A549 (cell line): ENCODE measurements around the gene RCE1. TPM values are rescaled to one million over a fixed set of nuclear protein-coding genes. Genes with fewer than 3 reads are reported as not detected.

ENCODE experiments used
- ATAC-seq, 2 experiments: fragments of 200-7000 bp in 1 of 2; fragments of >200 bp in 1 of 2; cut with Nextera tagmentation in 1 of 2; cut with Tn5 transposase in 1 of 2; 3 replicates each; pipeline versions ENCODE4 v1.8.0 to v1.9.1; 2018 to 2020; ENCODE audit warnings: mild to moderate bottlenecking in 1 of 2, moderate library complexity in 1 of 2
- CTCF ChIA-PET: fragments of 300-600 bp; sonication (Branson Sonifier 250); formaldehyde crosslinking; extraction: SDS; loops from one replicate; lab custom pipeline; 2021; ENCODE audit warnings: antibody characterized with exemption, inconsistent platforms; lab: Yijun Ruan, JAX
- POLR2A ChIA-PET: fragments of 350-600 bp; formaldehyde crosslinking; extraction: SDS; loops from one replicate; lab custom pipeline; 2021; ENCODE audit warnings: antibody characterized with exemption, inconsistent platforms; lab: Yijun Ruan, JAX
- DNase-seq, 2 experiments: peaks; one replicate each; pipeline versions ENCODE4 v3.0.0 to v3.0.0-alpha.2; 2011 to 2016; ENCODE audit warnings: low read depth in 1 of 2, low spot score in 1 of 2
- FAIRE-seq: peaks from 2 replicates; lab custom pipeline; 2011; peaks lifted over from hg19 to GRCh38; lab: Jason Lieb, UNC
- H3K27ac ChIP-seq, 2 experiments: fragments of >200 bp; sonication (Bioruptor Twin); formaldehyde crosslinking; 3 replicates each; pipeline ENCODE4 v1.5.1; 2016 to 2017
- H3K4me1 ChIP-seq: fragments of >200 bp; sonication (Bioruptor Twin); formaldehyde crosslinking; 3 replicates; pipeline ENCODE4 v1.6.1; 2016
- H3K4me2 ChIP-seq: fragments of >200 bp; sonication (Bioruptor Twin); formaldehyde crosslinking; 3 replicates; pipeline ENCODE4 v1.6.1; 2016
- H3K4me3 ChIP-seq: fragments of >200 bp; sonication (Bioruptor Twin); formaldehyde crosslinking; 3 replicates; pipeline ENCODE4 v1.5.1; 2016
- H3K9me3 ChIP-seq: fragments of >200 bp; sonication (Bioruptor Twin); formaldehyde crosslinking; 3 replicates; pipeline ENCODE4 v1.6.1; 2016
- BHLHE40 ChIP-seq: IDR thresholded peaks from 2 replicates; pipeline ENCODE4 v1.6.1; 2012; ENCODE audit warnings: low read depth, low read length, inconsistent platforms
- CBX2 ChIP-seq: fragments of 200-600 bp; sonication (generic); IDR thresholded peaks from 2 replicates; pipeline ENCODE4 v1.6.1; 2016; ENCODE audit warnings: low read depth, mild to moderate bottlenecking, borderline replicate concordance
- CEBPB ChIP-seq, 2 experiments: fragments of >200 bp in 1 of 2; sonication (Bioruptor Twin) in 1 of 2; formaldehyde crosslinking in 1 of 2; IDR thresholded peaks; 2 replicates each; pipeline ENCODE4 v1.6.1; 2012 to 2016
- EHF ChIP-seq: fragments of 250-450 bp; sonication (Bioruptor Pico); IDR thresholded peaks from 2 replicates; pipeline ENCODE4 v1.5.0; 2020; ENCODE audit warnings: mild to moderate bottlenecking
- ESRRA ChIP-seq: fragments of 150-350 bp; IDR thresholded peaks from 2 replicates; pipeline ENCODE4 v1.6.1; 2014; ENCODE audit warnings: mild to moderate bottlenecking, low read length, borderline replicate concordance
- FOSL2 ChIP-seq, 2 experiments: fragments of 450-650 bp in 1 of 2; fragments of >200 bp in 1 of 2; sonication (Bioruptor Twin) in 1 of 2; formaldehyde crosslinking; IDR thresholded peaks; 2 replicates each; pipeline versions ENCODE4 v1.5.0 to v1.6.1; 2016 to 2020; ENCODE audit warnings: mild to moderate bottlenecking in 1 of 2, moderate library complexity in 1 of 2
- GATA3 ChIP-seq: IDR thresholded peaks from 2 replicates; pipeline ENCODE4 v1.6.1; 2012; ENCODE audit warnings: borderline replicate concordance
- HDAC2 ChIP-seq: fragments of 200-600 bp; sonication (generic); IDR thresholded peaks from 2 replicates; pipeline ENCODE4 v1.6.1; 2016
- HEYL ChIP-seq: fragments of 250-450 bp; sonication (Bioruptor Pico); IDR thresholded peaks from 2 replicates; pipeline ENCODE4 v1.8.0; 2021; ENCODE audit warnings: mild to moderate bottlenecking, moderate library complexity
- HOXA7 ChIP-seq: fragments of 250-450 bp; sonication (Bioruptor Pico); IDR thresholded peaks from 2 replicates; pipeline ENCODE4 v1.5.0; 2020; ENCODE audit warnings: mild to moderate bottlenecking, moderate library complexity
- HOXB13 ChIP-seq: fragments of 250-450 bp; sonication (Bioruptor Pico); IDR thresholded peaks from 2 replicates; pipeline ENCODE4 v1.5.0; 2020; ENCODE audit warnings: low read depth, mild to moderate bottlenecking, moderate library complexity
- JUNB ChIP-seq: fragments of >200 bp; sonication (Bioruptor Twin); formaldehyde crosslinking; IDR thresholded peaks from 2 replicates; pipeline ENCODE4 v1.6.1; 2016
- KDM1A ChIP-seq: fragments of 200-600 bp; sonication (generic); IDR thresholded peaks from 2 replicates; pipeline ENCODE4 v1.6.1; 2016; ENCODE audit warnings: low read depth, mild to moderate bottlenecking
- MAX ChIP-seq: IDR thresholded peaks from 2 replicates; pipeline ENCODE4 v1.6.1; 2012
- MAZ ChIP-seq: fragments of 150-350 bp; IDR thresholded peaks from 2 replicates; pipeline ENCODE4 v1.6.1; 2014; ENCODE audit warnings: antibody characterized with exemption, low read depth, low read length, borderline replicate concordance
- MYC ChIP-seq: IDR thresholded peaks from 2 replicates; pipeline ENCODE4 v1.6.1; 2012; ENCODE audit warnings: mild to moderate bottlenecking, inconsistent platforms, low read length, improper control_type of control experiment, borderline replicate concordance
- NFE2L2 ChIP-seq: fragments of 150-350 bp; conservative IDR thresholded peaks from 2 replicates; pipeline ENCODE4 v1.6.1; 2014; ENCODE audit warnings: low read length
- NPAS2 ChIP-seq: fragments of 250-450 bp; sonication (Bioruptor Pico); IDR thresholded peaks from 2 replicates; pipeline ENCODE4 v1.8.0; 2022; ENCODE audit warnings: mild to moderate bottlenecking, moderate library complexity, borderline replicate concordance
- NR3C1 ChIP-seq: fragments of >200 bp; sonication (Bioruptor Twin); formaldehyde crosslinking; IDR thresholded peaks from 3 replicates; pipeline ENCODE4 v1.6.1; 2017
- RAD21 ChIP-seq, 2 experiments: fragments of >200 bp in 1 of 2; sonication (Bioruptor Twin) in 1 of 2; formaldehyde crosslinking in 1 of 2; IDR thresholded peaks in 1 of 2; conservative IDR thresholded peaks in 1 of 2; 2 replicates in 1 of 2; 3 replicates in 1 of 2; pipeline ENCODE4 v1.6.1; 2012 to 2018; ENCODE audit warnings: inconsistent platforms in 1 of 2
- RCOR1 ChIP-seq: fragments of 150-350 bp; IDR thresholded peaks from 2 replicates; pipeline ENCODE4 v1.6.1; 2014; ENCODE audit warnings: antibody characterized with exemption, low read length, low read depth
- SMC3 ChIP-seq: fragments of >200 bp; sonication (Bioruptor Twin); formaldehyde crosslinking; IDR thresholded peaks from 3 replicates; pipeline ENCODE4 v1.6.1; 2018; ENCODE audit warnings: inconsistent platforms
- TFCP2L1 ChIP-seq: fragments of 250-450 bp; sonication (Bioruptor Pico); IDR thresholded peaks from 2 replicates; pipeline ENCODE4 v1.5.0; 2021; ENCODE audit warnings: mild to moderate bottlenecking
- ZNF302 ChIP-seq: fragments of 250-450 bp; sonication (Bioruptor Pico); IDR thresholded peaks from 2 replicates; pipeline ENCODE4 v1.9.0; 2021; ENCODE audit warnings: inconsistent platforms, mild to moderate bottlenecking, moderate library complexity
- ZSCAN20 ChIP-seq: fragments of 250-450 bp; sonication (Bioruptor Pico); IDR thresholded peaks from 2 replicates; pipeline ENCODE4 v1.8.0; 2022; ENCODE audit warnings: mild to moderate bottlenecking, moderate library complexity
- WGBS: methylation state at CpG from one replicate; pipeline ENCODE4 v1.1.6; 2017; ENCODE audit errors: missing lambda C conversion rate; 5-methylcytosine and 5-hydroxymethylcytosine counted together
- polyA plus RNA-seq, 4 experiments: library from polyadenylated mRNA; depleted of rRNA in 3 of 4; stranded (reverse); fragments of >200 nt; fragmentation: RNase III in 1 of 4; extraction: RNeasy Plus Mini Kit Qiagen cat#74134 plus additional on column Dnase treatment in 1 of 4; gene quantifications; 2 replicates in 3 of 4; 3 replicates in 1 of 4; pipeline ENCODE4 v1.2.3, GENCODE V29; 2011 to 2017
- TF ChIP-seq, protein P1 (sequence below): fragments of >200 bp; sonication (Bioruptor Twin); formaldehyde crosslinking; IDR thresholded peaks from 2 replicates; pipeline ENCODE4 v1.6.1; 2016
- TF ChIP-seq, protein P2 (sequence below): fragments of >200 bp; sonication (Bioruptor Twin); formaldehyde crosslinking; IDR thresholded peaks from 3 replicates; pipeline ENCODE4 v1.5.1; 2016
- TF ChIP-seq, protein P3 (sequence below): IDR thresholded peaks from 2 replicates; pipeline ENCODE4 v1.6.1; 2012; ENCODE audit warnings: low read depth, borderline replicate concordance

RCE1 gene
- polyA plus RNA-seq, 2 of the 4 experiments (the other 2 are of a cell fraction), result 20.3 to 23.3 TPM

GRCh38 chr11:66862559-66863037 is 19.4 kb downstream of the RCE1 start:
- ATAC-seq, result no peak
- TF ChIP-seq HDAC2, result no peak
- TF ChIP-seq MAZ, result no peak
- no peak for TF ChIP-seq HOXB13 (CRISPR knock-in tag)
- TF ChIP-seq GATA3, result no peak
- no peak for TF ChIP-seq NFE2L2
- TF ChIP-seq HEYL (CRISPR knock-in tag), result no peak
- TF ChIP-seq, protein P1, sequence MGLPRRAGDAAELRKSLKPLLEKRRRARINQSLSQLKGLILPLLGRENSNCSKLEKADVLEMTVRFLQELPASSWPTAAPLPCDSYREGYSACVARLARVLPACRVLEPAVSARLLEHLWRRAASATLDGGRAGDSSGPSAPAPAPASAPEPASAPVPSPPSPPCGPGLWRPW, result no peak
- TF ChIP-seq SMC3, result no peak
- no peak for TF ChIP-seq JUNB
- TF ChIP-seq ESRRA, result no peak
- TF ChIP-seq MAX, result no peak
- no peak for TF ChIP-seq NR3C1
- TF ChIP-seq, all 56 proteins: peak for 0

DNA sequence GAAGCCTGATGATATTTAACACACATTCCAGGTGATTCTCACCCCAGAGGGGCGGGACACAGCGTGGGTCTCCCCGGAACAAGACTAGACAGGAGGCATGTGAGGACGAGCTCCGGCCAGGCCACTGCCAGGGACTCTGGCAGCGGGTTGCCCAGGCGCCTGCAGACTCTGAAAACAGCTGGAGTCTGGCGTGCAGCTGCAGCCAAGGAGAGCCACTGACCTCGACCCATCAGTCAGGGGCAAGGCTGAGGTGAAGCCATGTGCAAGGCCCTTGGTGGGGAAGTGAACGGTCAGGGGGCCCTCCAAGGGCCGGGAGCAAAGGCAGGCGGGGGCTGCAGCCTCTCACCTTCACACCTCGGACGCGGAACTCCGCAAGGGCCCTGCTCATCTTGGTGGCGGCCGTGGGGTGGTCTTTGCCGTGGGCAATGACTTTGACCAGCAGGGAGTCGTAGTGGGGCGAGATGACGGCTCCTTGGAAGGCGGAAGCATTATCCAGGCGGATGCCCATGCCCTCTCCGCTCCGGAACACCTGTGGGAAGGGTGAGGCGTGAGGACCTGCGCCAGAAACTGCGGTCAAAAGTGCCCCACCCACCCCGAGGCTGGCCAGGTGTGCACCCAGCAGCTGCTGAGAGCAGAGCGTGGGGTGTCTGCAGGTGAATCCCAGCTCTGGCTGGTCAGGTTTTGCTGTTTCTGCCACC is 20.3 kb downstream of the RCE1 start:
- no peak for DNase-seq
- CTCF ChIA-PET, result interaction anchor here (0.5 to 11.6 kb wide), 5 partner anchors 19 to 183 kb away, joined by 3 to 135 read pairs (median 4); partner anchors contain the start of gene C11orf86
- Histone ChIP-seq H3K9me3 (no peaks in the 10 kb centered on the region), H3K27ac (no peak overlapping the region), H3K4me3 (no peak overlapping the region), H3K4me1 (peaks cover 14% of the 10 kb centered on the region), H3K4me2 (no peak overlapping the region)
- no peak for FAIRE-seq
- 92% methylated on average over 31 of the region's 31 CpGs for WGBS
- TF ChIP-seq HOXA7 (CRISPR knock-in tag) (no peak), CBX2 (no peak), GATA3 (no peak), FOSL2 (IDR thresholded peaks at IDR 0.05) (no peak), FOSL2 (CRISPR knock-in tag; IDR thresholded peaks at IDR 0.05) (no peak), ZSCAN20 (CRISPR knock-in tag) (no peak), ZNF302 (CRISPR knock-in tag) (no peak), SMC3 (no peak), RAD21 (conservative IDR thresholded peaks at IDR 0.05 in 1 of 2, IDR thresholded peaks at IDR 0.05 in 1 of 2) (no peak), BHLHE40 (no peak), RCOR1 (no peak), MYC (no peak), NPAS2 (no peak), CEBPB (IDR thresholded peaks at IDR 0.05) (no peak), KDM1A (no peak), TFCP2L1 (CRISPR knock-in tag) (no peak), EHF (CRISPR knock-in tag) (no peak)
- TF ChIP-seq, protein P2, sequence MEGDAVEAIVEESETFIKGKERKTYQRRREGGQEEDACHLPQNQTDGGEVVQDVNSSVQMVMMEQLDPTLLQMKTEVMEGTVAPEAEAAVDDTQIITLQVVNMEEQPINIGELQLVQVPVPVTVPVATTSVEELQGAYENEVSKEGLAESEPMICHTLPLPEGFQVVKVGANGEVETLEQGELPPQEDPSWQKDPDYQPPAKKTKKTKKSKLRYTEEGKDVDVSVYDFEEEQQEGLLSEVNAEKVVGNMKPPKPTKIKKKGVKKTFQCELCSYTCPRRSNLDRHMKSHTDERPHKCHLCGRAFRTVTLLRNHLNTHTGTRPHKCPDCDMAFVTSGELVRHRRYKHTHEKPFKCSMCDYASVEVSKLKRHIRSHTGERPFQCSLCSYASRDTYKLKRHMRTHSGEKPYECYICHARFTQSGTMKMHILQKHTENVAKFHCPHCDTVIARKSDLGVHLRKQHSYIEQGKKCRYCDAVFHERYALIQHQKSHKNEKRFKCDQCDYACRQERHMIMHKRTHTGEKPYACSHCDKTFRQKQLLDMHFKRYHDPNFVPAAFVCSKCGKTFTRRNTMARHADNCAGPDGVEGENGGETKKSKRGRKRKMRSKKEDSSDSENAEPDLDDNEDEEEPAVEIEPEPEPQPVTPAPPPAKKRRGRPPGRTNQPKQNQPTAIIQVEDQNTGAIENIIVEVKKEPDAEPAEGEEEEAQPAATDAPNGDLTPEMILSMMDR, result no peak
- TF ChIP-seq, protein P3, sequence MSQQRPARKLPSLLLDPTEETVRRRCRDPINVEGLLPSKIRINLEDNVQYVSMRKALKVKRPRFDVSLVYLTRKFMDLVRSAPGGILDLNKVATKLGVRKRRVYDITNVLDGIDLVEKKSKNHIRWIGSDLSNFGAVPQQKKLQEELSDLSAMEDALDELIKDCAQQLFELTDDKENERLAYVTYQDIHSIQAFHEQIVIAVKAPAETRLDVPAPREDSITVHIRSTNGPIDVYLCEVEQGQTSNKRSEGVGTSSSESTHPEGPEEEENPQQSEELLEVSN, result no peak
- no peak for ATAC-seq
- POLR2A ChIA-PET, result no interaction called here

More at GRCh38 chr11:66862559-66863037, 19.4 kb downstream of the RCE1 start:
- ChIA-PET POLR2A (no interaction called here), CTCF (interaction anchor here (1.0 to 2.5 kb wide), 3 partner anchors 18 to 167 kb away, joined by 3 to 8 read pairs (median 4); no protein-coding TSS in a partner anchor)
- H3K4me1 ChIP-seq, result peaks cover 22% of the 10 kb centered on the region
- H3K4me2 ChIP-seq, result no peak overlapping the region
- WGBS, result 94% methylated on average over 5 of the region's 11 CpGs
- H3K27ac ChIP-seq, result no peak overlapping the region
- no peaks in the 10 kb centered on the region for H3K9me3 ChIP-seq
- no peak for DNase-seq
- FAIRE-seq, result no peak
- no peak overlapping the region for H3K4me3 ChIP-seq
